LNCaP clone FGC (cell line): ENCODE data around the gene SERPINE1.
"Not testable (repeated sequence)": the region's sequence is repeated elsewhere in the genome, so short reads cannot be mapped to it uniquely, and the experiment has no call there.

Experiments used
- DNase-seq: peaks from one replicate; pipeline ENCODE4 v3.0.0-alpha.2; 2011; ENCODE audit warnings: low read depth
- H3K4me3 ChIP-seq: 2 replicates; pipeline ENCODE4 v1.5.1; 2011; ENCODE audit warnings: mild to moderate bottlenecking, low read depth, low read length, control low read depth
- CTCF ChIP-seq: IDR thresholded peaks from 2 replicates; pipeline ENCODE4 v1.5.1; 2012; ENCODE audit warnings: mild to moderate bottlenecking; ENCODE audit not compliant: control insufficient read depth, insufficient read depth; ENCODE audit errors: extremely low read depth

The SERPINE1 gene

DNA sequence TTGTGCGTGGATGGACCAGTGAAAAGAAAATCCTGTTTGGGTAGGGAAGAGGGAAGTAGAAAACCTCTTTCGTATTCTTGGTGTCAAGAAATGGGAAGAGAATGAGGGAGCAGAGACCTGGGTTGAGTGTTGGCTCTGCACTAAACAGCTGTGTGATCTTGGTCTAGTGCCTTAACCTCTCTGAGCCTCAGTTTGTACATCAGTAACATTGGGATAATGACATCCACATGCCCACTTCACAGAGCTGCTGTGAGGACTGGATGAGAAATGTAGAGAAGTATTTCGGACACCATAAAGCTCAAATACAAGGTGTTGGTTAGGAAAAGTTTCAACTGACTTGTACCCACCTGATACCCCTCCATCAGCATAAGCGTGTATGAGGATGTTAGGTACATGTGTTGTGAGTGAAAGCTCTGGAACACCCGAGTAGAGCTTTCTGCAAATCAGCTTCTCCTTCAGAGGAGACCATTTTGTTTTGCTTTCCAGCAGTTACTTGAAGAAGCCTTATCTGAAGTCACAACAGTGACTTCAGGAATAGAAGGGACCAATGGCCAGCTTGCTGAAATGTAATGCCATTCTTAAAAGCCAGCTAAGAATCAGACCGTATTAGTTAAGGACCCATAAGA is 30.5 kb upstream of the SERPINE1 start:
- no peak overlapping the region for H3K4me3 ChIP-seq
- TF ChIP-seq CTCF: no peak
- DNase-seq: no peak

GRCh38 chr7:101096957-101097347 is 30.0 kb upstream of the SERPINE1 start:
- H3K4me3 ChIP-seq: no peak overlapping the region
- DNase-seq: no peak
- no peak for TF ChIP-seq CTCF

GRCh38 chr7:101097561-101097960 is 29.3 kb upstream of the SERPINE1 start:
- no peak for DNase-seq
- H3K4me3 ChIP-seq: no peak overlapping the region
- no peak for TF ChIP-seq CTCF

GRCh38 chr7:101099969-101100781 is 26.7 kb upstream of the SERPINE1 start:
- H3K4me3 ChIP-seq: no peak overlapping the region
- no peak for DNase-seq
- TF ChIP-seq CTCF: no peak

- H3K4me3 ChIP-seq: no peak overlapping the region
- DNase-seq: no peak
- TF ChIP-seq CTCF: no peak
Observed at GRCh38 chr7:101100858-101101847, 25.8 kb upstream of the SERPINE1 start.

DNA sequence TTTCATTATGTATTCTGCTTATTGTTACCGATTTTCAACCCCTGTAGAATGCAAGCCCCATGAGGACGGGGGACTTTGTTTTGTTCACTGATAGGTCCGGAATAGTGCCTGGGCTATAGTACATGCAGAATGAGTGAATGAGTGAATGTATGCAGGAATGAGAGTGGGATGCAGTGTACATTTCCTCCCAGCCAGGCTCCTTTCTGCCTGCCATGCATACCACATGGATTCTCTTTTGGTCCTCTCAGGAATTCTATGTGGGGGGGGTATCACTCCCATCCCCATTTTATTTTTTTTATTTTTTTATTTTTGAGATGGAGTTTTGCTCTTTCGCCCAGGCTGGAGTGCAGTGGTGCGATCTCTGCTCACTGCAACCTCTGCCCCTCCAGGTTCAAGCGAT is 24.9 kb upstream of the SERPINE1 start:
- no peak for TF ChIP-seq CTCF
- H3K4me3 ChIP-seq: no peak overlapping the region
- DNase-seq: no peak

DNA sequence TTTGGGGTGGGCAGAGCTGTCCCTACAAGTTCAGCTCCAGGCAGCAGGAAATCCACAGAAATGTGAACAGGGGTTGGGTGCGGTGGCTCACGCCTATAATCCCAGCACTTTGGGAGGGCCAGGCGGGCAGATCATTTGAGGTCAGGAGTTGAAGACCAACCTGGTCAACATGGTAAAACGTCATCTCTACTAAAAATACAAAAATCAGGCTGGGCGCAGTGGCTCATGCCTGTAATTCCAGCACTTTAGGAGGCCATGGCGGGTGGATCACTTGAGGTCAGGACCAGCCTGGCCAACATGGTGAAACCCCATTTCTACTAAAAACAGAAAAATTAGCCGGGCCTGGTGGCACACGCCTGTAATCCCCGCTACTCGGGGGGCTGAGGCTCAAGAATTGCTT is 23.2 kb upstream of the SERPINE1 start:
- H3K4me3 ChIP-seq, DNase-seq: not testable (repeated sequence)
